ENCODE data around the gene ZNF398.

Gene ZNF398

DNA sequence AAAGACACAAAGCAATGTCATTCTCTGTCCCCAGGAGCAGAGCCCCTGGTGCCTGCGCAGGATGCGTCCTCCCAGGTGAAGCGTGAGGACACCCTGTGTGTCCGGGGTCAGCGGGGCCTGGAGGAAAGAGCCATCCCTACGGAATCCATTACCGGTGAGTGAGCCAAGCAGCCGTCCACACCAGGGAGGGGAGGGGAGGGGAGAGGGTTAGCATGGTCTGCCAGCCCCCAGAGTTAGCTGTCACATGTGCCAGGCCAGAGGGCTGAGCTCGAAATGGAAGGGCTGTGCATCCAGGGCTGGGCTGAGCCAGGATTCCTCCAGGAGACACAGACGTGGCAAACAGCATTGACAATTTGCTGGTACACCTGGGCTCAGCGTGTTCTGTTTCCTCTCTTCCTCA is 63.3 kb downstream of the ZNF398 start (continued):
- TF ChIP-seq FEZF1 (tag by site-specific recombination; IDR thresholded peaks at IDR 0.05) = no peak

DNA sequence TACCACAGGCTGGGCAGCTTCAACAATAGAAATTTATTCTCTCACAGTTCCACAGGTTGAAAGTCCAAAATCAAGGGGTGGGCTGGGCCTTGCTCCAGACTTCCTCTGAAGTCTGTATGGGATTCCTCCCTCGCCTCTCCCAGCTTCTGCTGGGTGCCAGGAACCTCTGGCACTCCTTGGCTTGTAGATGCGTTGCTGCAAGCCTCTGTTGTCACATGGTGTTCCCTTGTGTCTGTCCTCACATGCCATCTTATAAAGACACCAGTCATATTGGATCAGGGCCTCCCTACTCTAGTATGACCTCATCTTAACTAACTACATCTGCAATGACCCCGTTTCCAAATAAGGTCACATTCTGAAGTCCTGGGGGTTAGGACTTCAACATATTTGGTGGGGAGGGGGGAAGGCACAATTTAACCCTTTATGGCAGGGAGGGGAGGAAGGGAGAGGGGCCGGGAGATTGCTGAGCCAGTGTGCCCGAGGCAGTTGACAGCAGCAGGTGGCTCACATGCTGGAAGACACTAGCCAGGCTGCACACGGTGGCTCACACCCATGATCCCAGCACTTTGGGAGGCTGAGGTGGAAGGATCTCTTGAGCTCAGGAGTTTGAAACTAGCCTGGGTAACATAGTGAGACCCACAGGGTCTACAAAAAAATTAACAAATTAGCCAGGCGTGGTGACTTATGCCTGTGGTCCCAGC is 66.9 kb downstream of the ZNF398 start:
- no peaks in the 10 kb centered on the region for H3K9me3 ChIP-seq (ENCODE audit: control insufficient read depth, insufficient read depth, low read depth, low read length)
- no peak overlapping the region for H3K4me3 ChIP-seq (ENCODE audit: low read depth, low read length)
- ChIA-PET CTCF (interaction anchor here (0.9 to 1.2 kb wide), 4 partner anchors 17 to 47 kb away, joined by 3 to 5 read pairs (median 4); no protein-coding TSS in a partner anchor), POLR2A (interaction anchor here (0.7 to 1.6 kb wide), 4 partner anchors 15 to 144 kb away, joined by 4 read pairs; partner anchors contain the start of genes ZNF282 and ZNF783)
- H3K36me3 ChIP-seq (ENCODE audit: control insufficient read depth in 2 of 2, insufficient read depth in 1 of 2, low read length in 2 of 2) = peaks cover 43 to 100% of the 10 kb centered on the region in 2 experiments
- H3K27ac ChIP-seq (ENCODE audit: extremely low read depth, low read depth, low read length) = no peak overlapping the region
- H3K4me1 ChIP-seq (ENCODE audit: control insufficient read depth, insufficient read depth, low read length) = no peaks in the 10 kb centered on the region
- no peak for TF ChIP-seq ZNF10 (tag by site-specific recombination; IDR thresholded peaks at IDR 0.05)
- TF ChIP-seq ZNF610 (tag by site-specific recombination; IDR thresholded peaks at IDR 0.05; ENCODE audit: borderline replicate concordance) = no peak
- TF ChIP-seq, protein P1, sequence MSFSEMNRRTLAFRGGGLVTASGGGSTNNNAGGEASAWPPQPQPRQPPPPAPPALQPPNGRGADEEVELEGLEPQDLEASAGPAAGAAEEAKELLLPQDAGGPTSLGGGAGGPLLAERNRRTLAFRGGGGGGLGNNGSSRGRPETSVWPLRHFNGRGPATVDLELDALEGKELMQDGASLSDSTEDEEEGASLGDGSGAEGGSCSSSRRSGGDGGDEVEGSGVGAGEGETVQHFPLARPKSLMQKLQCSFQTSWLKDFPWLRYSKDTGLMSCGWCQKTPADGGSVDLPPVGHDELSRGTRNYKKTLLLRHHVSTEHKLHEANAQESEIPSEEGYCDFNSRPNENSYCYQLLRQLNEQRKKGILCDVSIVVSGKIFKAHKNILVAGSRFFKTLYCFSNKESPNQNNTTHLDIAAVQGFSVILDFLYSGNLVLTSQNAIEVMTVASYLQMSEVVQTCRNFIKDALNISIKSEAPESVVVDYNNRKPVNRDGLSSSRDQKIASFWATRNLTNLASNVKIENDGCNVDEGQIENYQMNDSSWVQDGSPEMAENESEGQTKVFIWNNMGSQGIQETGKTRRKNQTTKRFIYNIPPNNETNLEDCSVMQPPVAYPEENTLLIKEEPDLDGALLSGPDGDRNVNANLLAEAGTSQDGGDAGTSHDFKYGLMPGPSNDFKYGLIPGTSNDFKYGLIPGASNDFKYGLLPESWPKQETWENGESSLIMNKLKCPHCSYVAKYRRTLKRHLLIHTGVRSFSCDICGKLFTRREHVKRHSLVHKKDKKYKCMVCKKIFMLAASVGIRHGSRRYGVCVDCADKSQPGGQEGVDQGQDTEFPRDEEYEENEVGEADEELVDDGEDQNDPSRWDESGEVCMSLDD (tag by site-specific recombination; IDR thresholded peaks at IDR 0.05) = no peak
- TF ChIP-seq REPIN1 (tag by site-specific recombination; IDR thresholded peaks at IDR 0.05; ENCODE audit: low read depth) = no peak
- no peak for TF ChIP-seq ZBTB17 (tag by site-specific recombination; IDR thresholded peaks at IDR 0.05)
- TF ChIP-seq, protein P2, sequence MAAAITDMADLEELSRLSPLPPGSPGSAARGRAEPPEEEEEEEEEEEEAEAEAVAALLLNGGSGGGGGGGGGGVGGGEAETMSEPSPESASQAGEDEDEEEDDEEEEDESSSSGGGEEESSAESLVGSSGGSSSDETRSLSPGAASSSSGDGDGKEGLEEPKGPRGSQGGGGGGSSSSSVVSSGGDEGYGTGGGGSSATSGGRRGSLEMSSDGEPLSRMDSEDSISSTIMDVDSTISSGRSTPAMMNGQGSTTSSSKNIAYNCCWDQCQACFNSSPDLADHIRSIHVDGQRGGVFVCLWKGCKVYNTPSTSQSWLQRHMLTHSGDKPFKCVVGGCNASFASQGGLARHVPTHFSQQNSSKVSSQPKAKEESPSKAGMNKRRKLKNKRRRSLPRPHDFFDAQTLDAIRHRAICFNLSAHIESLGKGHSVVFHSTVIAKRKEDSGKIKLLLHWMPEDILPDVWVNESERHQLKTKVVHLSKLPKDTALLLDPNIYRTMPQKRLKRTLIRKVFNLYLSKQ (tag by site-specific recombination; IDR thresholded peaks at IDR 0.05; ENCODE audit: borderline replicate concordance) = no peak
- no peak for TF ChIP-seq ZNF658 (tag by site-specific recombination; IDR thresholded peaks at IDR 0.05)
- no peak for TF ChIP-seq HOXC10 (CRISPR knock-in tag; IDR thresholded peaks at IDR 0.05)
- no peak for TF ChIP-seq ZNF555 (tag by site-specific recombination; conservative IDR thresholded peaks at IDR 0.05)
- no peak for TF ChIP-seq ZNF837 (tag by site-specific recombination; IDR thresholded peaks at IDR 0.05)
- no peak for TF ChIP-seq ZNF510 (tag by site-specific recombination; IDR thresholded peaks at IDR 0.05; ENCODE audit: insufficient replicate concordance)
- TF ChIP-seq ZBTB7A (tag by site-specific recombination; IDR thresholded peaks at IDR 0.05; ENCODE audit: low read depth) = no peak
- no peak for TF ChIP-seq ZNF624 (tag by site-specific recombination; IDR thresholded peaks at IDR 0.05)
- no peak for TF ChIP-seq ZNF266 (tag by site-specific recombination; IDR thresholded peaks at IDR 0.05; ENCODE audit: low read depth)
- no peak for TF ChIP-seq ZNF132 (tag by site-specific recombination; IDR thresholded peaks at IDR 0.05; ENCODE audit: borderline replicate concordance)

DNA sequence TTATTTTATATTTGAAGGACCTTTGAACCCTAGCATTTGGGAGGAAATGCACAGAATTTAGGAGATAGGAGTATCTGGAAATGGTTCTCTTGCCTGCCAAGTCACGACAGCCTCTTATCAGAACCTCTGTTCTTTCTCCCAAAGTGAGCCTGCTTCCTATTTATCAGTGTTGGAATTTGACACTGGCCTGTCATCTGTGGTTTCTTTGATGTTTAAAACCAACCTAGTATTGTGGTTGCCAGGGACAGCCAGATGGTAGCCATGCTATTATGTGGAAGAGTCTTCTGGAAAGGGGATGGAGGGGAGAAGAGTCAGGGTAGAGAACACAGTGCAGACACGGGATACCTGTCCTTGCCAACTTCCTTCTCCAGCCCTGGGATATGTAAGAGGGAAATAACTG is 69.1 kb downstream of the ZNF398 start:
- CTCF ChIA-PET = interaction anchor here (0.7 kb wide), 1 partner anchor 95 kb away, joined by 3 read pairs; no protein-coding TSS in a partner anchor
- H3K9me3 ChIP-seq (ENCODE audit: control insufficient read depth, insufficient read depth, low read depth, low read length) = no peaks in the 10 kb centered on the region
- peaks cover 42 to 100% of the 10 kb centered on the region in 2 experiments for H3K36me3 ChIP-seq (ENCODE audit: control insufficient read depth in 2 of 2, insufficient read depth in 1 of 2, low read length in 2 of 2)
- H3K27ac ChIP-seq (ENCODE audit: extremely low read depth, low read depth, low read length) = no peak overlapping the region
- H3K4me1 ChIP-seq (ENCODE audit: control insufficient read depth, insufficient read depth, low read length) = no peaks in the 10 kb centered on the region
- no peak overlapping the region for H3K4me3 ChIP-seq (ENCODE audit: low read depth, low read length)
- POLR2A ChIA-PET = no interaction called here
- no peak for TF ChIP-seq ZNF404 (tag by site-specific recombination; IDR thresholded peaks at IDR 0.05)
- TF ChIP-seq, protein P3, sequence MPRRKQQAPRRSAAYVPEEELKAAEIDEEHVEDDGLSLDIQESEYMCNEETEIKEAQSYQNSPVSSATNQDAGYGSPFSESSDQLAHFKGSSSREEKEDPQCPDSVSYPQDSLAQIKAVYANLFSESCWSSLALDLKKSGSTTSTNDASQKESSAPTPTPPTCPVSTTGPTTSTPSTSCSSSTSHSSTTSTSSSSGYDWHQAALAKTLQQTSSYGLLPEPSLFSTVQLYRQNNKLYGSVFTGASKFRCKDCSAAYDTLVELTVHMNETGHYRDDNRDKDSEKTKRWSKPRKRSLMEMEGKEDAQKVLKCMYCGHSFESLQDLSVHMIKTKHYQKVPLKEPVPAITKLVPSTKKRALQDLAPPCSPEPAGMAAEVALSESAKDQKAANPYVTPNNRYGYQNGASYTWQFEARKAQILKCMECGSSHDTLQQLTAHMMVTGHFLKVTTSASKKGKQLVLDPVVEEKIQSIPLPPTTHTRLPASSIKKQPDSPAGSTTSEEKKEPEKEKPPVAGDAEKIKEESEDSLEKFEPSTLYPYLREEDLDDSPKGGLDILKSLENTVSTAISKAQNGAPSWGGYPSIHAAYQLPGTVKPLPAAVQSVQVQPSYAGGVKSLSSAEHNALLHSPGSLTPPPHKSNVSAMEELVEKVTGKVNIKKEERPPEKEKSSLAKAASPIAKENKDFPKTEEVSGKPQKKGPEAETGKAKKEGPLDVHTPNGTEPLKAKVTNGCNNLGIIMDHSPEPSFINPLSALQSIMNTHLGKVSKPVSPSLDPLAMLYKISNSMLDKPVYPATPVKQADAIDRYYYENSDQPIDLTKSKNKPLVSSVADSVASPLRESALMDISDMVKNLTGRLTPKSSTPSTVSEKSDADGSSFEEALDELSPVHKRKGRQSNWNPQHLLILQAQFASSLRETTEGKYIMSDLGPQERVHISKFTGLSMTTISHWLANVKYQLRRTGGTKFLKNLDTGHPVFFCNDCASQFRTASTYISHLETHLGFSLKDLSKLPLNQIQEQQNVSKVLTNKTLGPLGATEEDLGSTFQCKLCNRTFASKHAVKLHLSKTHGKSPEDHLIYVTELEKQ (tag by site-specific recombination; IDR thresholded peaks at IDR 0.05; ENCODE audit: borderline replicate concordance) = no peak
- TF ChIP-seq GLIS2 (tag by site-specific recombination; IDR thresholded peaks at IDR 0.05) = no peak
- no peak for TF ChIP-seq ZNF670 (tag by site-specific recombination; IDR thresholded peaks at IDR 0.05; ENCODE audit: low read depth)
- TF ChIP-seq, protein P4, sequence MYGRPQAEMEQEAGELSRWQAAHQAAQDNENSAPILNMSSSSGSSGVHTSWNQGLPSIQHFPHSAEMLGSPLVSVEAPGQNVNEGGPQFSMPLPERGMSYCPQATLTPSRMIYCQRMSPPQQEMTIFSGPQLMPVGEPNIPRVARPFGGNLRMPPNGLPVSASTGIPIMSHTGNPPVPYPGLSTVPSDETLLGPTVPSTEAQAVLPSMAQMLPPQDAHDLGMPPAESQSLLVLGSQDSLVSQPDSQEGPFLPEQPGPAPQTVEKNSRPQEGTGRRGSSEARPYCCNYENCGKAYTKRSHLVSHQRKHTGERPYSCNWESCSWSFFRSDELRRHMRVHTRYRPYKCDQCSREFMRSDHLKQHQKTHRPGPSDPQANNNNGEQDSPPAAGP (tag by site-specific recombination; IDR thresholded peaks at IDR 0.05) = no peak
- TF ChIP-seq ZNF473 (tag by site-specific recombination; IDR thresholded peaks at IDR 0.05) = no peak
- TF ChIP-seq OSR2 (tag by site-specific recombination; IDR thresholded peaks at IDR 0.05) = no peak
- TF ChIP-seq PRDM1 (tag by site-specific recombination; IDR thresholded peaks at IDR 0.05) = no peak
- TF ChIP-seq ZNF391 (tag by site-specific recombination; IDR thresholded peaks at IDR 0.05; ENCODE audit: borderline replicate concordance, low read depth) = no peak
- TF ChIP-seq ZNF555 (tag by site-specific recombination; conservative IDR thresholded peaks at IDR 0.05) = no peak

Measured in HEK293 (cell line).